Omental fat pad (tissue), 4 donors: ENCODE measurements around the gene IPO5. TPM values are rescaled to one million over a fixed set of nuclear protein-coding genes. Genes with fewer than 3 reads are reported as not detected.
"Not testable (repeated sequence)": the region's sequence is repeated elsewhere in the genome, so short reads cannot be mapped to it uniquely, and the experiment has no call there.

Experiments
- ATAC-seq: fragments of 150-250 bp; one replicate; pipeline ENCODE4 v1.9.1; 2016; ENCODE audit warnings: mild to moderate bottlenecking, moderate library complexity; ENCODE audit not compliant: low FRiP score
- DNase-seq: peaks from one replicate; pipeline ENCODE4 v3.0.0-alpha.2; 2019; ENCODE audit warnings: low spot score
- CTCF ChIP-seq, 3 donors: fragments of 450-650 bp; IDR thresholded peaks; one replicate each; pipeline ENCODE4 v1.5.1; 2016 to 2017; ENCODE audit warnings: antibody characterized with exemption in 3 of 3, mild to moderate bottlenecking in 3 of 3, moderate library complexity in 2 of 3
- total RNA-seq, 4 donors: library from RNA; depleted of rRNA; stranded (reverse); fragments of >200 nt; gene quantifications; one replicate each; pipeline ENCODE4 v1.1.0, GENCODE V29; 2016

IPO5 gene
- total RNA-seq, 4 donors from 2014 or later: 106 to 170 (median 132) TPM

GRCh38 chr13:97948041-97948440 is 5.4 kb upstream of the IPO5 start:
- DNase-seq: no peak

GRCh38 chr13:97949316-97949715 is 4.2 kb upstream of the IPO5 start:
- ATAC-seq, DNase-seq: not testable (repeated sequence)

More at GRCh38 chr13:97948041-97948440, 5.4 kb upstream of the IPO5 start:
- TF ChIP-seq CTCF (IDR thresholded peaks at IDR 0.05): no peak
- no peak for ATAC-seq

GRCh38 chr13:97951376-97951775 is 2.1 kb upstream of the IPO5 start:
- TF ChIP-seq CTCF (IDR thresholded peaks at IDR 0.05): no peak
- no peak for ATAC-seq
- no peak for DNase-seq

- ATAC-seq, DNase-seq: not testable (repeated sequence)
Measured at GRCh38 chr13:97952831-97953230, 644 bp upstream of the IPO5 start.

- no peak for TF ChIP-seq CTCF (IDR thresholded peaks at IDR 0.05)
- DNase-seq (no peak), ATAC-seq (no peak)
Measured at GRCh38 chr13:97961340-97961739, 7.9 kb downstream of the IPO5 start.

GRCh38 chr13:97962887-97963286 is 9.4 kb downstream of the IPO5 start:
- no peak for TF ChIP-seq CTCF (IDR thresholded peaks at IDR 0.05)
- no peak for ATAC-seq
- DNase-seq: no peak

- DNase-seq: no peak
- no peak for TF ChIP-seq CTCF (IDR thresholded peaks at IDR 0.05)
- ATAC-seq: no peak
Measured at GRCh38 chr13:97967226-97967625, 13.8 kb downstream of the IPO5 start.

GRCh38 chr13:97967948-97968347 is 14.5 kb downstream of the IPO5 start:
- ATAC-seq: peak; percentile 41
- no peak for TF ChIP-seq CTCF (IDR thresholded peaks at IDR 0.05)
- DNase-seq: no peak
